ENCODE results near the gene PRR7. TPM values are rescaled to one million over a fixed set of nuclear protein-coding genes. Genes with fewer than 3 reads are reported as not detected.
A peak's percentile ranks its signal among the peaks of the same experiment; 100 is the strongest.

Gene PRR7
- total and polyA plus RNA-seq, 2 experiments from 2014 or later: 7.6 to 9.7 TPM

GRCh38 chr5:177446200-177447065 lies at the start of gene PRR7 (continued):
- TF ChIP-seq ZNF331 (CRISPR knock-in tag; IDR thresholded peaks at IDR 0.05; ENCODE audit: low read depth): no peak

- Mint-ChIP-seq H3K4me1 (peaks cover 26% of the 10 kb centered on the region), H3K27ac (no peak overlapping the region), H3K9me3 (no peaks in the 10 kb centered on the region)
Measured at GRCh38 chr5:177397875-177398390, 48.7 kb upstream of the PRR7 start.

GRCh38 chr5:177399997-177400868 lies 46.4 kb upstream of the PRR7 start, which contains the start of gene PFN3:
Gene PFN3, minus strand, starts transcription at chr5:177400661. Its CDS starts 85 bp downstream, at chr5:177400576.
- Mint-ChIP-seq H3K27me3 (ENCODE audit: insufficient read depth, low read depth, poor library complexity) (peaks cover 48% of the 10 kb centered on the region), H3K4me1 (peaks cover 26% of the 10 kb centered on the region), H3K9me3 (no peaks in the 10 kb centered on the region), H3K36me3 (ENCODE audit: low read depth) (no peaks in the 10 kb centered on the region), H3K27ac (no peak within 1 kb of the TSS), H3K4me3 (peak within 1 kb of the TSS; percentile 53; the same call in 2 of the 3 replicates)
- H3F3A ChIP-seq (replicated peaks; ENCODE audit: low read depth): peaks cover 23% of the 10 kb centered on the region
- TF ChIP-seq POLR2AphosphoS5 (IDR thresholded peaks at IDR 0.05; ENCODE audit: low read depth): peak; percentile 41; the same call in 1 of the 2 replicates
- TF ChIP-seq CREB1 (CRISPR knock-in tag; IDR thresholded peaks at IDR 0.05; ENCODE audit: low read depth): peak; percentile 93
- TF ChIP-seq, protein P1, sequence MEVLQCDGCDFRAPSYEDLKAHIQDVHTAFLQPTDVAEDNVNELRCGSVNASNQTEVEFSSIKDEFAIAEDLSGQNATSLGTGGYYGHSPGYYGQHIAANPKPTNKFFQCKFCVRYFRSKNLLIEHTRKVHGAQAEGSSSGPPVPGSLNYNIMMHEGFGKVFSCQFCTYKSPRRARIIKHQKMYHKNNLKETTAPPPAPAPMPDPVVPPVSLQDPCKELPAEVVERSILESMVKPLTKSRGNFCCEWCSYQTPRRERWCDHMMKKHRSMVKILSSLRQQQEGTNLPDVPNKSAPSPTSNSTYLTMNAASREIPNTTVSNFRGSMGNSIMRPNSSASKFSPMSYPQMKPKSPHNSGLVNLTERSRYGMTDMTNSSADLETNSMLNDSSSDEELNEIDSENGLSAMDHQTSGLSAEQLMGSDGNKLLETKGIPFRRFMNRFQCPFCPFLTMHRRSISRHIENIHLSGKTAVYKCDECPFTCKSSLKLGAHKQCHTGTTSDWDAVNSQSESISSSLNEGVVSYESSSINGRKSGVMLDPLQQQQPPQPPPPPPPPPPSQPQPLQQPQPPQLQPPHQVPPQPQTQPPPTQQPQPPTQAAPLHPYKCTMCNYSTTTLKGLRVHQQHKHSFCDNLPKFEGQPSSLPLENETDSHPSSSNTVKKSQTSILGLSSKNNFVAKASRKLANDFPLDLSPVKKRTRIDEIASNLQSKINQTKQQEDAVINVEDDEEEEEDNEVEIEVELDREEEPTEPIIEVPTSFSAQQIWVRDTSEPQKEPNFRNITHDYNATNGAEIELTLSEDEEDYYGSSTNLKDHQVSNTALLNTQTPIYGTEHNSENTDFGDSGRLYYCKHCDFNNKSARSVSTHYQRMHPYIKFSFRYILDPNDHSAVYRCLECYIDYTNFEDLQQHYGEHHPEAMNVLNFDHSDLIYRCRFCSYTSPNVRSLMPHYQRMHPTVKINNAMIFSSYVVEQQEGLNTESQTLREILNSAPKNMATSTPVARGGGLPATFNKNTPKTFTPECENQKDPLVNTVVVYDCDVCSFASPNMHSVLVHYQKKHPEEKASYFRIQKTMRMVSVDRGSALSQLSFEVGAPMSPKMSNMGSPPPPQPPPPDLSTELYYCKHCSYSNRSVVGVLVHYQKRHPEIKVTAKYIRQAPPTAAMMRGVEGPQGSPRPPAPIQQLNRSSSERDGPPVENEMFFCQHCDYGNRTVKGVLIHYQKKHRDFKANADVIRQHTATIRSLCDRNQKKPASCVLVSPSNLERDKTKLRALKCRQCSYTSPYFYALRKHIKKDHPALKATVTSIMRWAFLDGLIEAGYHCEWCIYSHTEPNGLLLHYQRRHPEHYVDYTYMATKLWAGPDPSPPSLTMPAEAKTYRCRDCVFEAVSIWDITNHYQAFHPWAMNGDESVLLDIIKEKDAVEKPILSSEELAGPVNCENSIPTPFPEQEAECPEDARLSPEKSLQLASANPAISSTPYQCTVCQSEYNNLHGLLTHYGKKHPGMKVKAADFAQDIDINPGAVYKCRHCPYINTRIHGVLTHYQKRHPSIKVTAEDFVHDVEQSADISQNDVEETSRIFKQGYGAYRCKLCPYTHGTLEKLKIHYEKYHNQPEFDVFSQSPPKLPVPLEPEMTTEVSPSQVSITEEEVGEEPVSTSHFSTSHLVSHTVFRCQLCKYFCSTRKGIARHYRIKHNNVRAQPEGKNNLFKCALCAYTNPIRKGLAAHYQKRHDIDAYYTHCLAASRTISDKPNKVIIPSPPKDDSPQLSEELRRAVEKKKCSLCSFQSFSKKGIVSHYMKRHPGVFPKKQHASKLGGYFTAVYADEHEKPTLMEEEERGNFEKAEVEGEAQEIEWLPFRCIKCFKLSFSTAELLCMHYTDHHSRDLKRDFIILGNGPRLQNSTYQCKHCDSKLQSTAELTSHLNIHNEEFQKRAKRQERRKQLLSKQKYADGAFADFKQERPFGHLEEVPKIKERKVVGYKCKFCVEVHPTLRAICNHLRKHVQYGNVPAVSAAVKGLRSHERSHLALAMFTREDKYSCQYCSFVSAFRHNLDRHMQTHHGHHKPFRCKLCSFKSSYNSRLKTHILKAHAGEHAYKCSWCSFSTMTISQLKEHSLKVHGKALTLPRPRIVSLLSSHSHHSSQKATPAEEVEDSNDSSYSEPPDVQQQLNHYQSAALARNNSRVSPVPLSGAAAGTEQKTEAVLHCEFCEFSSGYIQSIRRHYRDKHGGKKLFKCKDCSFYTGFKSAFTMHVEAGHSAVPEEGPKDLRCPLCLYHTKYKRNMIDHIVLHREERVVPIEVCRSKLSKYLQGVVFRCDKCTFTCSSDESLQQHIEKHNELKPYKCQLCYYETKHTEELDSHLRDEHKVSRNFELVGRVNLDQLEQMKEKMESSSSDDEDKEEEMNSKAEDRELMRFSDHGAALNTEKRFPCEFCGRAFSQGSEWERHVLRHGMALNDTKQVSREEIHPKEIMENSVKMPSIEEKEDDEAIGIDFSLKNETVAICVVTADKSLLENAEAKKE (CRISPR knock-in tag; IDR thresholded peaks at IDR 0.05): no peak
- H3K79me2 ChIP-seq (replicated peaks; ENCODE audit: insufficient read depth): no peaks in the 10 kb centered on the region
- peak within 1 kb of the TSS; percentile 80; the same call in 1 of the 2 replicates for H2AFZ ChIP-seq
- ATAC-seq (peak; percentile 4), DNase-seq (ENCODE audit: low spot score) (peak; percentile 90)
- H3K27me3 ChIP-seq (ENCODE audit: insufficient read depth): peaks cover 55% of the 10 kb centered on the region
- H3K36me3 ChIP-seq (ENCODE audit: insufficient read depth): no peaks in the 10 kb centered on the region
- peak within 1 kb of the TSS; percentile 77 for H3K4me2 ChIP-seq
- H3K4me1 ChIP-seq (ENCODE audit: insufficient read depth): peaks cover 10% of the 10 kb centered on the region; the same call in 1 of the 2 replicates
- H4K20me1 ChIP-seq (replicated peaks; ENCODE audit: insufficient read depth): no peaks in the 10 kb centered on the region
- peak within 1 kb of the TSS; percentile 49; the same call in 1 of the 2 replicates for H3K4me3 ChIP-seq
- no peak within 1 kb of the TSS for H3K27ac ChIP-seq (ENCODE audit: low read depth)
- H3K9me2 ChIP-seq (ENCODE audit: insufficient read depth): no peaks in the 10 kb centered on the region; the same call in 1 of the 2 replicates

More at GRCh38 chr5:177397875-177398390, 48.7 kb upstream of the PRR7 start:
- Histone ChIP-seq H3K27ac (ENCODE audit: low read depth) (no peak overlapping the region), H3F3A (replicated peaks; ENCODE audit: low read depth) (peaks cover 22% of the 10 kb centered on the region), H3K4me1 (ENCODE audit: insufficient read depth) (peaks cover 10% of the 10 kb centered on the region; the same call in 1 of the 2 replicates), H2AFZ (no peak overlapping the region), H3K4me2 (no peak overlapping the region), H3K79me2 (replicated peaks; ENCODE audit: insufficient read depth) (no peaks in the 10 kb centered on the region), H3K4me3 (no peak overlapping the region), H3K9me2 (ENCODE audit: insufficient read depth) (no peaks in the 10 kb centered on the region; the same call in 1 of the 2 replicates), H3K27me3 (ENCODE audit: insufficient read depth) (peaks cover 32% of the 10 kb centered on the region), H4K20me1 (replicated peaks; ENCODE audit: insufficient read depth) (no peaks in the 10 kb centered on the region), H3K36me3 (ENCODE audit: insufficient read depth) (no peaks in the 10 kb centered on the region)
- Mint-ChIP-seq H3K36me3 (ENCODE audit: low read depth) (no peaks in the 10 kb centered on the region), H3K4me3 (no peak overlapping the region), H3K27me3 (ENCODE audit: insufficient read depth, low read depth, poor library complexity) (peaks cover 31% of the 10 kb centered on the region)
- TF ChIP-seq POLR2AphosphoS5 (IDR thresholded peaks at IDR 0.05; ENCODE audit: low read depth) (no peak), ZNF331 (CRISPR knock-in tag; IDR thresholded peaks at IDR 0.05; ENCODE audit: low read depth) (no peak)
- TF ChIP-seq, protein P2, sequence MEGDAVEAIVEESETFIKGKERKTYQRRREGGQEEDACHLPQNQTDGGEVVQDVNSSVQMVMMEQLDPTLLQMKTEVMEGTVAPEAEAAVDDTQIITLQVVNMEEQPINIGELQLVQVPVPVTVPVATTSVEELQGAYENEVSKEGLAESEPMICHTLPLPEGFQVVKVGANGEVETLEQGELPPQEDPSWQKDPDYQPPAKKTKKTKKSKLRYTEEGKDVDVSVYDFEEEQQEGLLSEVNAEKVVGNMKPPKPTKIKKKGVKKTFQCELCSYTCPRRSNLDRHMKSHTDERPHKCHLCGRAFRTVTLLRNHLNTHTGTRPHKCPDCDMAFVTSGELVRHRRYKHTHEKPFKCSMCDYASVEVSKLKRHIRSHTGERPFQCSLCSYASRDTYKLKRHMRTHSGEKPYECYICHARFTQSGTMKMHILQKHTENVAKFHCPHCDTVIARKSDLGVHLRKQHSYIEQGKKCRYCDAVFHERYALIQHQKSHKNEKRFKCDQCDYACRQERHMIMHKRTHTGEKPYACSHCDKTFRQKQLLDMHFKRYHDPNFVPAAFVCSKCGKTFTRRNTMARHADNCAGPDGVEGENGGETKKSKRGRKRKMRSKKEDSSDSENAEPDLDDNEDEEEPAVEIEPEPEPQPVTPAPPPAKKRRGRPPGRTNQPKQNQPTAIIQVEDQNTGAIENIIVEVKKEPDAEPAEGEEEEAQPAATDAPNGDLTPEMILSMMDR (conservative IDR thresholded peaks at IDR 0.05; ENCODE audit: low read depth in 2 of 2): no peak
- ATAC-seq (no peak), DNase-seq (ENCODE audit: low spot score) (no peak)

All from GM23338 (cell line).